ENCODE results near the gene GPR137. TPM values are rescaled to one million over a fixed set of nuclear protein-coding genes. Genes with fewer than 3 reads are reported as not detected.

The GPR137 gene
- total and polyA plus RNA-seq, 9 of the 15 experiments (the other 6 are each of a cell fraction or from before 2014, with no cell fraction given) = 0.32 to 26.7 (median 10.7) TPM

GRCh38 chr11:64284962-64285884 is at the start of gene GPR137 (continued):
- TF ChIP-seq TCF3 (CRISPR knock-in tag; IDR thresholded peaks at IDR 0.05) = 0 out of 2 replicates have a peak, but pooled peaks have one; percentile 14
- no peak; the same call in 1 of the 2 replicates for TF ChIP-seq EP400 (IDR thresholded peaks at IDR 0.05)
- TF ChIP-seq ZNF354B (CRISPR knock-in tag; IDR thresholded peaks at IDR 0.05) = no peak
- TF ChIP-seq ZNF507 (tag; conservative IDR thresholded peaks at IDR 0.05) = no peak
- 0 out of 2 replicates have a peak, but pooled peaks have one; percentile 80 for TF ChIP-seq ZNF212 (CRISPR knock-in tag; IDR thresholded peaks at IDR 0.05)
- no peak for TF ChIP-seq SIRT6 (IDR thresholded peaks at IDR 0.05; ENCODE audit: low read depth, low read length)
- TF ChIP-seq TEAD1 (CRISPR knock-in tag; IDR thresholded peaks at IDR 0.05) = peak; percentile 39 to 67; a peak in 2 of 4 replicates
- TF ChIP-seq MAFK (IDR thresholded peaks at IDR 0.05; ENCODE audit: low read length) = no peak
- TF ChIP-seq ILF3 (IDR thresholded peaks at IDR 0.05; ENCODE audit: borderline replicate concordance) = 0 out of 2 replicates have a peak, but pooled peaks have one; percentile 32
- TF ChIP-seq NFYB (IDR thresholded peaks at IDR 0.05; ENCODE audit: extremely low read depth, insufficient read length) = no peak
- no peak for TF ChIP-seq EWSR1 (IDR thresholded peaks at IDR 0.05; ENCODE audit: borderline replicate concordance, low read depth, partially characterized antibody)
- TF ChIP-seq RAD21 (CRISPR knock-in tag; conservative IDR thresholded peaks at IDR 0.05 in 1 of 2, IDR thresholded peaks at IDR 0.05 in 1 of 2) = 0 out of 4 replicates have a peak, but pooled peaks of 1 of the 2 experiments have one; percentile 7
- no peak for TF ChIP-seq FOXJ2 (tag; IDR thresholded peaks at IDR 0.05)
- TF ChIP-seq CGGBP1 (CRISPR knock-in tag; IDR thresholded peaks at IDR 0.05) = no peak
- no peak for TF ChIP-seq PYGO2 (tag; IDR thresholded peaks at IDR 0.05)
- TF ChIP-seq CBFA2T3 (IDR thresholded peaks at IDR 0.05) = no peak
- TF ChIP-seq GTF3C2 (IDR thresholded peaks at IDR 0.05; ENCODE audit: borderline replicate concordance, extremely low read depth, insufficient read length) = no peak
- 0 out of 2 replicates have a peak, but pooled peaks have one; percentile 35 for TF ChIP-seq SIN3B (IDR thresholded peaks at IDR 0.05; ENCODE audit: low read depth)
- no peak for TF ChIP-seq ZNF41 (CRISPR knock-in tag; conservative IDR thresholded peaks at IDR 0.05)
- peak; percentile 46 for TF ChIP-seq FOSL1 (tag; conservative IDR thresholded peaks at IDR 0.05)
- no peak for TF ChIP-seq CBX3 (IDR thresholded peaks at IDR 0.05; ENCODE audit: borderline replicate concordance in 1 of 2, low read length in 2 of 2)
- TF ChIP-seq THAP7 (CRISPR knock-in tag; IDR thresholded peaks at IDR 0.05) = peak; percentile 71; the same call in 1 of the 2 replicates
- no peak for TF ChIP-seq RBM34 (IDR thresholded peaks at IDR 0.05; ENCODE audit: borderline replicate concordance, insufficient read depth, low read length)
